ENCODE results near the gene ST7. TPM values are rescaled to one million over a fixed set of nuclear protein-coding genes. Genes with fewer than 3 reads are reported as not detected.

ST7 gene
- total RNA-seq, 1 donor: 19.9 TPM

- no peak for TF ChIP-seq CTCF (IDR thresholded peaks at IDR 0.05; ENCODE audit: extremely low read depth, low read depth, low read length)
- Histone ChIP-seq H3K27me3 (ENCODE audit: insufficient read depth, low read length) (no peaks in the 10 kb centered on the region), H3K27ac (ENCODE audit: low read depth, low read length) (peak overlapping the region; percentile 97), H4K20me1 (ENCODE audit: insufficient read depth, low read length) (no peaks in the 10 kb centered on the region), H3K9me3 (ENCODE audit: low read depth, low read length) (no peaks in the 10 kb centered on the region), H2AFZ (ENCODE audit: low read length) (peak overlapping the region; percentile 30), H3K4me1 (ENCODE audit: insufficient read depth, low read length) (peaks cover 51% of the 10 kb centered on the region), H3K36me3 (ENCODE audit: insufficient read depth, low read length) (peaks cover 4% of the 10 kb centered on the region), H3K4me3 (ENCODE audit: insufficient read depth, low read length) (peak overlapping the region; percentile 10), H3K79me2 (ENCODE audit: insufficient read depth, low read length) (no peaks in the 10 kb centered on the region), H3K4me2 (ENCODE audit: insufficient read depth, low read length) (peak overlapping the region; percentile 74)
- no peak for DNase-seq (ENCODE audit: insufficient read length, low spot score, missing footprints)
These were observed 179.8 kb downstream of the ST7 start for GRCh38 chr7:117133125-117133524.

GRCh38 chr7:117134411-117134810, 181.1 kb downstream of the ST7 start:
- Histone ChIP-seq H3K79me2 (ENCODE audit: insufficient read depth, low read length) (no peaks in the 10 kb centered on the region), H3K4me1 (ENCODE audit: insufficient read depth, low read length) (peaks cover 41% of the 10 kb centered on the region), H2AFZ (ENCODE audit: low read length) (no peak overlapping the region), H3K9me3 (ENCODE audit: low read depth, low read length) (no peaks in the 10 kb centered on the region), H4K20me1 (ENCODE audit: insufficient read depth, low read length) (no peaks in the 10 kb centered on the region), H3K4me3 (ENCODE audit: insufficient read depth, low read length) (no peak overlapping the region), H3K27ac (ENCODE audit: low read depth, low read length) (no peak overlapping the region), H3K4me2 (ENCODE audit: insufficient read depth, low read length) (no peak overlapping the region), H3K36me3 (ENCODE audit: insufficient read depth, low read length) (peaks cover 4% of the 10 kb centered on the region), H3K27me3 (ENCODE audit: insufficient read depth, low read length) (no peaks in the 10 kb centered on the region)
- no peak for TF ChIP-seq CTCF (IDR thresholded peaks at IDR 0.05; ENCODE audit: extremely low read depth, low read depth, low read length)
- no peak for DNase-seq (ENCODE audit: insufficient read length, low spot score, missing footprints)

GRCh38 chr7:117134889-117135552, 181.7 kb downstream of the ST7 start:
- H3K4me1 ChIP-seq (ENCODE audit: insufficient read depth, low read length): peaks cover 37% of the 10 kb centered on the region
- no peak overlapping the region for H2AFZ ChIP-seq (ENCODE audit: low read length)
- no peaks in the 10 kb centered on the region for H4K20me1 ChIP-seq (ENCODE audit: insufficient read depth, low read length)
- DNase-seq (ENCODE audit: insufficient read length, low spot score, missing footprints): no peak
- H3K27me3 ChIP-seq (ENCODE audit: insufficient read depth, low read length): no peaks in the 10 kb centered on the region
- no peak overlapping the region for H3K27ac ChIP-seq (ENCODE audit: low read depth, low read length)
- H3K4me3 ChIP-seq (ENCODE audit: insufficient read depth, low read length): no peak overlapping the region
- no peaks in the 10 kb centered on the region for H3K9me3 ChIP-seq (ENCODE audit: low read depth, low read length)
- H3K79me2 ChIP-seq (ENCODE audit: insufficient read depth, low read length): no peaks in the 10 kb centered on the region
- TF ChIP-seq CTCF (IDR thresholded peaks at IDR 0.05; ENCODE audit: extremely low read depth, low read depth, low read length): no peak
- peak overlapping the region; percentile 14 for H3K4me2 ChIP-seq (ENCODE audit: insufficient read depth, low read length)
- peaks cover 4% of the 10 kb centered on the region for H3K36me3 ChIP-seq (ENCODE audit: insufficient read depth, low read length)

GRCh38 chr7:117135553-117135891, 182.2 kb downstream of the ST7 start:
- Histone ChIP-seq H3K9me3 (ENCODE audit: low read depth, low read length) (no peaks in the 10 kb centered on the region), H4K20me1 (ENCODE audit: insufficient read depth, low read length) (no peaks in the 10 kb centered on the region), H3K4me3 (ENCODE audit: insufficient read depth, low read length) (no peak overlapping the region), H2AFZ (ENCODE audit: low read length) (no peak overlapping the region), H3K4me2 (ENCODE audit: insufficient read depth, low read length) (no peak overlapping the region), H3K4me1 (ENCODE audit: insufficient read depth, low read length) (peaks cover 37% of the 10 kb centered on the region), H3K36me3 (ENCODE audit: insufficient read depth, low read length) (peaks cover 4% of the 10 kb centered on the region), H3K79me2 (ENCODE audit: insufficient read depth, low read length) (no peaks in the 10 kb centered on the region), H3K27ac (ENCODE audit: low read depth, low read length) (no peak overlapping the region), H3K27me3 (ENCODE audit: insufficient read depth, low read length) (no peaks in the 10 kb centered on the region)
- no peak for DNase-seq (ENCODE audit: insufficient read length, low spot score, missing footprints)
- no peak for TF ChIP-seq CTCF (IDR thresholded peaks at IDR 0.05; ENCODE audit: extremely low read depth, low read depth, low read length)

Data from osteoblast (primary cell).